Retinal pigment epithelial cell (primary cell): Measurements from ENCODE around the gene RAB31.
A peak's percentile ranks its signal among the peaks of the same experiment; 100 is the strongest.

ENCODE experiments used
- DNase-seq: peaks from one replicate; pipeline ENCODE4 v3.0.0-alpha.2; 2010; ENCODE audit warnings: low read depth
- H3K4me3 ChIP-seq: 2 replicates; pipeline ENCODE4 v1.5.1; 2011; ENCODE audit warnings: mild to moderate bottlenecking, low read length, control low read depth, moderate library complexity
- TF ChIP-seq, protein P1 (sequence below): conservative IDR thresholded peaks from 2 replicates; pipeline ENCODE4 v1.5.1; 2011; ENCODE audit warnings: low read depth, low read length, control low read depth, inconsistent platforms

RAB31 gene

DNA sequence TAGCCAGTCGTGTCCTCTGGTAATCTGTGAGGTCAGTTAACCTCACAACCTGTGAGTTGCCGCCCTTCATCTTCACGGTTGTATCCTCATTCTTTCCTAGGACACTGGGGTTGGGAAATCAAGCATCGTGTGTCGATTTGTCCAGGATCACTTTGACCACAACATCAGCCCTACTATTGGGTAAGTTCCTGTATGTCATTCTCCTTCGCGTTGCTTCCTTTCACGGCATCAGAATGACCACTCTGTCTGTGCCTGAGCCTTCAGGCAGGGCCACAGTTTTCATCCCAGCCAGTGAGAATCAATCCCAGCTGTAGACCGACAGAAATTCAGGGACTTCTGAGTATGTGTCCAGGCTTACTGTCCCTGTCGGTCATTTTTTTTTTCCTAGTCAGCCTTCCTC is 67.1 kb downstream of the RAB31 start:
- DNase-seq: no peak
- H3K4me3 ChIP-seq: no peak overlapping the region
- TF ChIP-seq, protein P1, sequence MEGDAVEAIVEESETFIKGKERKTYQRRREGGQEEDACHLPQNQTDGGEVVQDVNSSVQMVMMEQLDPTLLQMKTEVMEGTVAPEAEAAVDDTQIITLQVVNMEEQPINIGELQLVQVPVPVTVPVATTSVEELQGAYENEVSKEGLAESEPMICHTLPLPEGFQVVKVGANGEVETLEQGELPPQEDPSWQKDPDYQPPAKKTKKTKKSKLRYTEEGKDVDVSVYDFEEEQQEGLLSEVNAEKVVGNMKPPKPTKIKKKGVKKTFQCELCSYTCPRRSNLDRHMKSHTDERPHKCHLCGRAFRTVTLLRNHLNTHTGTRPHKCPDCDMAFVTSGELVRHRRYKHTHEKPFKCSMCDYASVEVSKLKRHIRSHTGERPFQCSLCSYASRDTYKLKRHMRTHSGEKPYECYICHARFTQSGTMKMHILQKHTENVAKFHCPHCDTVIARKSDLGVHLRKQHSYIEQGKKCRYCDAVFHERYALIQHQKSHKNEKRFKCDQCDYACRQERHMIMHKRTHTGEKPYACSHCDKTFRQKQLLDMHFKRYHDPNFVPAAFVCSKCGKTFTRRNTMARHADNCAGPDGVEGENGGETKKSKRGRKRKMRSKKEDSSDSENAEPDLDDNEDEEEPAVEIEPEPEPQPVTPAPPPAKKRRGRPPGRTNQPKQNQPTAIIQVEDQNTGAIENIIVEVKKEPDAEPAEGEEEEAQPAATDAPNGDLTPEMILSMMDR: no peak

DNA sequence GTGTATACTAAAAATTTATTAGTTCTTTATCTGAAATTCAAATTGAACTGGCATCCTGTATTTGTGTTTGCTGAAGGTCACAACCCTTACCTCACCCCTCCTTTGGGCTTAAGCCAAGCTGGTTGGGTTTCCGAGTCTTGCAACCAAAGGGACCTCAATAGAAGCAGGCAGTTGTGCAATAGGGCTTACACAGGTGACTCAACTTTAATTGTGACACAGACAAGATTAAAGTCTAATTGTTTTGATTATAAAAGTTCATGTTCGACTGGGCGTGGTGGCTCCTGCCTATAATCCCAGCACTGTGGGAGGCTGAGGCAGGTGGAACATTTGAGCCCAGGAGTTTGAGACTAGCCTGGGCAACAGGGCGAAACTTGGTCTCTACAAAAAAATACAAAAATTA is 71.5 kb downstream of the RAB31 start:
- H3K4me3 ChIP-seq: no peak overlapping the region
- no peak for DNase-seq
- TF ChIP-seq, protein P1: no peak

DNA sequence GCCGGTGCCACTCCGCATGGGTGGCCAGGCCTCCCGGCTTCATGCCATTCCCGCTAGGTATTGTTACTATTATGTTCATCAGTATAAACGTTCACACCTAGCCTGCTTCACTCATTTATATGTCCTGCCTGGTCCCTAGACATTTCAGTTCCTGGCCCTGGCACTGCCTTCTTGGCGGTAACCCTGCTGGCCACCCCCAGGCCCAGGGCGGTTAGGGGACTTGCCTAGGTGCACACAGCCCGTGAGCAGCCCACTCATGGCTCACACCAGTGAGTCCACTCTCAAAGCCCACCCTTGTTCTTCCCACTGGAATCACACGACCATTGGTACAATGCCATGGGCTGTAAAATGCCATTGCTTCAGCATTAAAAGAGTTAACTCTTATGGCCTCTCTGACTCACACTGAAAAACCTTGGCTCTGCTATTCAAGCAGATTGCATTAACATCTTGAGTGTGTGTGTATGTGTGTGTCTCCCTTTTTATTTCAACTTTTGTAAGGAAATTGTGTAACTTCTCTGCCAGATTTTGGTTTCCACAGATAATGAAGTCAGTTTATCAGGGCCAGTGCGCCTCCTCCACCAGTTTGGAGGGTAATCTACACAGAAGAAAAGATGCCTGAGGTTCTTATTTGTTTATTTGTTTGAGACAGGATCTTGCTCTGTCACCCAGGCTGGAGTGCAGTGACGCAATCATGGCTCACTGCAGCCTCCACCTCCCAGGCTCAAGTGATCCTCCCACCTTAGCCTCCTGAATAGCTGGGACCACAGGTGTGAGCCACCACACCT is 74.2 kb downstream of the RAB31 start:
- DNase-seq: peak; percentile 67
- TF ChIP-seq, protein P1: no peak
- H3K4me3 ChIP-seq: no peak overlapping the region

DNA sequence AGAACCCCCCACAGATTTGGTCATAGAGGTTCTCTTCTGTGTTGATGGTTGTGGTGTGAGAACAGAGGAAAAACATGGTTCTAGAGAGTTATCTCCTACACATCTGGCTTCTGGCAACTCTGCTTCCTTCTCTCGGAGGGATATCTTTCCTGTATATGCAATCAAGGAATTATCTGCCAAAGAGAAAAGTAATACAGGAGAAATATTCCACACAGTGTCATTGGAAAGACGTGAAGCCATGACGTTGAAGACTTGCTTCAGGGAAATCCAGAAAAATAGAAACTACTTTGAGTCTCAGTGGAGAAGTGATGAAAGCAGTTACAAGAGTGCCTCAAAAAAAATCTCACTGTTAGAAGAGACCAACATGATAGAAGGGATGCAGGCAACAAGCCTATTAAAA is 78.5 kb downstream of the RAB31 start:
- DNase-seq: no peak
- TF ChIP-seq, protein P1: no peak

DNA sequence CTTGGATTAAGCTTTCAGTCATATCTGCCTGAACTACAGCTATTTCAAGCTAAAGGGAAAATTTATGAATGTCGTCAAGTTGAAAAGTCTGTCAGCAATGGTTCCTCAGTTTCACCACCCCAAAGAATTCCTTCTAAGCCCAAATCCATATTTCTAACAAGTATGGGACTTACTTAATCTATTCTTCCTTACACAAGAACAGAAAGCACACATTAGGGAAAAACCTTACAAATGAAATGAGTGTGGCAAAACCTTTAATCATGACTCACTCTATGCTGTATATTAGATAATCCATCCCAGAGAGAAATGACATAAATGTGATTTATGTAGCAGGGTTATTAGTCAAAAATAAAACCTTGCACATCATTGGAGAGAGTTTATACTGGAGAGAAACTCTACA is 78.9 kb downstream of the RAB31 start:
- DNase-seq: no peak
- no peak overlapping the region for H3K4me3 ChIP-seq
- TF ChIP-seq, protein P1: no peak

More for the DNA sequence above, 78.5 kb downstream of the RAB31 start:
- H3K4me3 ChIP-seq: no peak overlapping the region

DNA sequence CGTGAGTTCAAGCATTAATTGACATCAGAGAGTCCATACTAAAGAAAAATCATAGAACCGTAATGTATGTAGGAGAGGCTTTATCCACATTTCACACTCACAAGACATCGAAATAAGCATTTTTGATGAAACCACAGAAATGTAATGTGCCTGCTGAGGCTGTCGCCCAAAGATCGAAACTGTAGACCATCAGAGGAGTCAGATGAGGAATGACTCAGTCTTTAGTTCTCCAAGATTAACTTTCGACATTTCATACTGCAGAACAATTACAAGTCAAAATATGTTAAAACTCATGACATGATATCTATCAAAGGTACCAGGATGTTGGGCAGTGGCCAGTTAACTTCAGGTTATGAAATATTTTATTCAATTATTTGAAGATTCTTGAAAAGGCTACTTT is 79.6 kb downstream of the RAB31 start:
- no peak overlapping the region for H3K4me3 ChIP-seq
- DNase-seq: peak; percentile 93
- TF ChIP-seq, protein P1: no peak

DNA sequence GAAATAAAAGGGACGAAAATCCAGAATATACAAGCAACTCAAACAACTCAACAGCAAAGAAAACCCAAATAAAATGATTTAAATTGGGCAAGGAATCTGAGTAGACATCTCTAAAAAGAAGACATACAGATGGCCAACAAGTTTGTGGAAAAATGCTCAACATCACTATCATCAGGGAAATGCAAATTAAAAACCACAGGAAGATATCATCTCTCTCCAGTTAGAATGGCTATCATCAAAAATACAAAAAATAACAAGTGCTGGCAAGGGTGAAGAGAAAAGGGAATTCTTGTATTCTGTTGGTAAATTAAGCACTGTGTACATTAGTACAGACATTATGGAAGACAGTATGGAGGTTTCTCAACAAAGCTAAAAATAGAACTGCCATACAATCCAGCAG is 80.0 kb downstream of the RAB31 start:
- DNase-seq: no peak
- TF ChIP-seq, protein P1: no peak
- H3K4me3 ChIP-seq: no peak overlapping the region
